GM21529 (cell line): ENCODE results near the gene SOWAHB.

ENCODE experiments used
- ATAC-seq: cut with Tn5 transposase; IDR thresholded peaks from one replicate; pipeline ENCODE4 v1.9.1; 2021; ENCODE audit not compliant: unreplicated experiment

SOWAHB gene

DNA sequence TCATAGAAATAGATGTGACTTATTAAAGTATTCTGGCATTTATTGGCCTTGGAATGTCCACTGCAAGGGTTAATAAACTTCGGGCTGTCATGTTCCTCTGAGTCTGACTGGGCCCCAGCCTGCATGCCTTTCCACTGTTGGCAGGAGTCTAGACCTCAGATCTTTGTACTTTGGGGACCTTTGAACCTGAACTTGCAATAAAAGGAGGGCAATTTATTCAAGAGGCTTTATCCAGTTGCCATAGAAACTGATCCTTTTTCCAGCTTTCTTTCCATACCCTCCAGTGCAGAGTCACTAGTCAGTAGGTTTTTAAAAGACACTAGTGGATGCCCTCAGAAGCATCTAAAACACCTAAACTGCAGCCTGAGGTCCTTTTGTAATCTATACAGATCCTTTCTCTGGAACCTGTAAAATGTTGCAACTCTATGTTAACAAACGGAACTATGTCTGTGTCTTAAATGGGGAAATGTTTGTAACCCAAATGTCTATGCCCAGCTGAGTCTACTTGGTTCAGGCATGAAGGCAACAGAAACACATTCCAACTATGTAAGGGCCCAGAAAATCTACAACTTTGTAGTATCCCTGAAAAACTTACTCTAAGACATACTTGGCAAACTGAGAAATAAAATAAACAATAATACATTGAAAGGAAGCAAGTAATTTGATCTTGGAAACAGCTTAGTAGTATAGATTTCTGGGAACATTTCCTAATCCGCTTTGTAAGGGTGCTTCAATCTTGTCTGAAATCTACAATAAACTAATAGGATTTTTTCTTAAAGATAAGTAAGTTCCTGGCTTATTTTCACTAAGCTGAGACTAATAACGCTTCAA is 41.5 kb downstream of the SOWAHB start:
- no peak for ATAC-seq

- ATAC-seq: no peak
Measured at GRCh38 chr4:76854858-76855257, 43.1 kb downstream of the SOWAHB start.

GRCh38 chr4:76851375-76851774 is 46.6 kb downstream of the SOWAHB start:
- ATAC-seq: no peak

- ATAC-seq: no peak
Measured at GRCh38 chr4:76850010-76850441, 47.9 kb downstream of the SOWAHB start.
